HG03280 (cell line): Measurements from ENCODE around the gene CHRNA9.
"Not testable (repeated sequence)": the region's sequence is repeated elsewhere in the genome, so short reads cannot be mapped to it uniquely, and the experiment has no call there.

Experiments used
- ATAC-seq: cut with Tn5 transposase; IDR thresholded peaks from one replicate; pipeline ENCODE4 v1.9.1; 2021; ENCODE audit warnings: mild to moderate bottlenecking, moderate library complexity; ENCODE audit not compliant: unreplicated experiment

The CHRNA9 gene

DNA sequence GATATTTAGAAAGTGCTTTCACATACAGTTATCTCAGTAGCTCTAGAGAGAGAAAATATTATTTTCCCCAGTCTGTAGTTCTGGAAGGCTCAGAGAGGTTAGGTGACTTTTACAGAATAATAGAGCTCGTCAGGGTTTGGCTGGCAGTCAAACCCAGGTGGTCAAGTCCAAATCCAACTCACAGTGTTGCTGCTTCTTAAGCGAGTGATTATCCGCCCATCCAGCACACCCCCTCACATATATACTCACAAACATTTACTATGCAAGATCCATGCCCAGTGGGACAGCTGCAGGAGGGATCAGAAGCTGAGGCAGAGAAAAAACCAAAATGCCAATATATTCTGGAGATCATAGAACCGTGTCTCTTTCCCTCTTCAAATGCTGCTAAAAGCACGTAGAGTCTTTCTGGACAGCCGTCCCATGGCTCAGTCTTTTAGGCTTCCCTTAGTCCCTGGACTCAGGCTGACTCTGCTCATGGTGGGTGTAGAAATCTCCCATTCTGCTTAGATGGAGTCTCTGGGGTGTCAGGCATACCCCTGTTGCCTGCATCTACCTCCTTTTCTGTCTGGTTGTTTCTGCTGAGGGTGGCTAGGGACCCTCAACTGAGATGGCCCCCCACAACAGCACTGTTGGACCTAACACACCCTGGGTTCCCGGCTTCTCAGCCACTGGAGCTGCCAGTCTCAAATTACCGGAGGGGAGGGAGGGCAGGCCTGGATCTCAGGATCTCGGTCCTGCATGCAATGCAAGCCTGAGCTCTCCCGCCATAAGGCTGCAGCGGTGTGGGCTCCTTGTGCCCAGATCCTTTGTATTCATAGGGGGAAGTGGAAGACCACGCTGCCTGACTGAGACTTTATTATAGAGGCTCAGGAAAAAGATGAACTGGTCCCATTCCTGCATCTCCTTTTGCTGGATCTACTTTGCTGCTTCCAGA lies at the start of gene CHRNA9:
Gene CHRNA9 (plus strand): TSS at position 743 of the 934 bp plus-strand sequence. CDS start 135 bp downstream, at position 878.
- no peak for ATAC-seq

- ATAC-seq, result no peak
These were observed 49.4 kb upstream of the CHRNA9 start for GRCh38 chr4:40285692-40286091.

- no peak for ATAC-seq
These were observed 46.6 kb upstream of the CHRNA9 start for GRCh38 chr4:40288566-40288965.

- no peak for ATAC-seq
These were observed 45.6 kb upstream of the CHRNA9 start for GRCh38 chr4:40289366-40290188.

- not testable (repeated sequence) for ATAC-seq
These were observed 44.4 kb upstream of the CHRNA9 start for GRCh38 chr4:40290611-40291186.

GRCh38 chr4:40292313-40292759 lies 42.8 kb upstream of the CHRNA9 start:
- ATAC-seq, result no peak

DNA sequence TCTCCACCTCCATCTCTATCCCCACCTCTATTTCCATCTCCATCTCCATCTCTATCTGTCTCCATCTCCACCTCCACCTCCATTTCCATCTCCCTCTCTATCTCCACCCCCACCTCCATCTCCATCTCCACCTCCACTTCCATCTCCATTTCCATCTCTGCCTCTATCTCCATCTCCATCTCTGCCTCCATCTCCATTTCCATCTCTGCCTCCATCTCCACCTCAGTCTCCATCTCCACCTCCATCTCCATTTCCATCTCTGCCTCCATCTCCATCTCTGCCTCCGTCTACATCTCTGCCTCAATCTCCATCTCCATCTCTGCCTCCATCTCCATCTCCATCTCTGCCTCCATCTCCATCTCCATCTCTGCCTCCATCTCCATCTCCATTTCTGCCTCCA lies 40.8 kb upstream of the CHRNA9 start:
- no peak for ATAC-seq

DNA sequence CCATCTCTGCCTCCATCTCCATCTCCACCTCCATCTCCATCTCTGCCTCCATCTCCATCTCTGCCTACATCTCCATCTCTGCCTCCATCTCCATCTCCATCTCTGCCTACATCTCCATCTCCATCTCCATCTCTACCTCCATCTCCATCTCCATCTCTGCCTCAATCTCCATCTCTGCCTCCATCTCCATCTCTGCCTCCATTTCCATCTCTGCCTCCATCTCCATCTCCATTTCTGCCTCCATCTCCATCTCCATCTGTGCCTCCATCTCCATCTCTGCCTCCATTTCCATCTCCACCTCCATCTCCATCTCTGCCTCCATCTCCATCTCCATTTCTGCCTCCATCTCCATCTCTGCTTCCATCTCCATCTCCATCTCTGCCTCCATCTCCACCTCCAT lies 40.1 kb upstream of the CHRNA9 start:
- not testable (repeated sequence) for ATAC-seq

DNA sequence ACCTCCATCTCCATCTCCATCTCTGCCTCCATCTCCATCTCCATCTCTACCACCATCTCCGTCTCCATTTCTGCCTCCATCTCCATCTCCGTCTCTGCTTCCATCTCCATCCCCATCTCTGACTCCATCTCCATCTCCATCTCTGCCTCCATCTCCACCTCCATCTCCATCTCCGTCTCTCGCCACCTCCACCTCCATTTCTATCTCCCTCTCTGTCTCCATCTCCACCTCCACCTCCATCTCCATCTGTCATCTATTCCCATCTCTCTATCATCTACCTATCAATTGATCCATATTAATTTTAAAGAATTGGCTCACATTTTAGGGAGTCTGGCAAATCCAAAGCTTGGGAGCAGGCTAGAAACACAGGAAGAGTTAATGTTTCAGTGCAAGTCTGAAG lies 39.6 kb upstream of the CHRNA9 start:
- ATAC-seq, result no peak

GRCh38 chr4:40299126-40299525 lies 36.0 kb upstream of the CHRNA9 start:
- no peak for ATAC-seq

GRCh38 chr4:40299811-40300292 lies 35.3 kb upstream of the CHRNA9 start:
- ATAC-seq, result no peak

- no peak for ATAC-seq
These were observed 34.6 kb upstream of the CHRNA9 start for GRCh38 chr4:40300371-40301162.

GRCh38 chr4:40301603-40302002 lies 33.5 kb upstream of the CHRNA9 start:
- ATAC-seq, result peak; percentile 73

DNA sequence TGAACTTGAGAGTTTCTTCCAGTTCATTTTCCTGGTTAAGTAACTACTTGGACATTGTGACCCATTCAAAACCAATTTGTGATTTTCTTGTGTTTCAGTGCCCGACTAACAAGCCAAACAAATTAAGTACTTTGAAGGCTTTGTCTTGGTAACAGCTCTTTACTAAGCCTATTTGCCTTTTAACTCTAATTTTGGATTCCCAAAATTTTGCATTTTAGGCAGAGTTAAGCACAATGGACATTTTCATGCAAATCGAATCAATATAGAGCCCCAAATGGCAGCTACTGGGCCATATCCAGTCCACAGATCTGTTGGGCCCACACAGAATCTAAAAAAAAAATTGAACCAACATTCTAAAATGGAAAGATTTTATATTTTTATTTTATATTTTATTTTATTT lies 31.4 kb upstream of the CHRNA9 start:
- no peak for ATAC-seq

GRCh38 chr4:40305328-40306170 lies 29.6 kb upstream of the CHRNA9 start:
- ATAC-seq, result peak; percentile 21

GRCh38 chr4:40306226-40306625 lies 28.9 kb upstream of the CHRNA9 start:
- ATAC-seq, result no peak

DNA sequence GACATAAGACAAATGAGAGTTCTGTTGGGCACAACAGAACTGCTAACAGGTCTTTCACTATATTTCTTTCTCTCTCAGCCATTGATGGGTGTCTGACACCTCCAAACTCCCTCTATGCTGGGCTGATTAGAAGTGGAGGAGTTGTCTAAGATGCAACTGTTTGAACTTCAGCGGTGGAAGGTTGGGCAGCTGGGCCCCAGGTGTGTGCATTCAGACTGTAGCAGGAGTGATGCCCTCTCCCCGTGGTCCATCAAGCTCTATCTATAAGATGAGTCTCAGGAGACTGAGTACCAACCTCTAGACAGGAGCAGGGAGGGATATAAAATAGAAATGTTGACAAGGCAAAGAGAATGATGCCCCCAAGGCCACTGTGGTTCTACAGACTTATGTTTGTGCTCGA lies 28.2 kb upstream of the CHRNA9 start:
- ATAC-seq, result no peak

GRCh38 chr4:40307627-40308497 lies 27.3 kb upstream of the CHRNA9 start:
- ATAC-seq, result peak; percentile 37
